GM21576 (cell line): ENCODE results near the gene PPP1R3D.
"Not testable (repeated sequence)": the region's sequence is repeated elsewhere in the genome, so short reads cannot be mapped to it uniquely, and the experiment has no call there.

Source experiments
- ATAC-seq: cut with Tn5 transposase; IDR thresholded peaks from one replicate; pipeline ENCODE4 v1.9.1; 2021; ENCODE audit warnings: mild to moderate bottlenecking, moderate library complexity; ENCODE audit not compliant: unreplicated experiment

Gene PPP1R3D

DNA sequence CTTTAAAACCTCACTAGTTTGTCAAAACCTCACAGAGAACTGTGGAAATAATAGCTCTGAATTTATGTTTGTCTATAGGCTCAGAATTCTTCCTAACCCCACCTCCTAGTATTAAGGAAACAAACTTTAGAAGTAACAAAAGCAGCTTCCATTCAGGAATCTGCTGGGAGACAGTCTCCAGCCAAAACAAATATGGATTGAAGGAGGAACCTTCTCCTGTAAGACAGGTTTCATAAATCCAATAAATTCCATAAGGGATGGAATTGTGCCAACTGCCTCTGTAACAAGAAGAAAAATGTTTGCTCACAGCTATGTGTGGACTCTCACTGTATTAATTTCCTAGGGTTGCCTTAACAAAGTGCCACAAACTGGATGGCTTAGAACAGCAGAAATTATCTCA, 14.2 kb downstream of the PPP1R3D start:
- ATAC-seq: no peak

DNA sequence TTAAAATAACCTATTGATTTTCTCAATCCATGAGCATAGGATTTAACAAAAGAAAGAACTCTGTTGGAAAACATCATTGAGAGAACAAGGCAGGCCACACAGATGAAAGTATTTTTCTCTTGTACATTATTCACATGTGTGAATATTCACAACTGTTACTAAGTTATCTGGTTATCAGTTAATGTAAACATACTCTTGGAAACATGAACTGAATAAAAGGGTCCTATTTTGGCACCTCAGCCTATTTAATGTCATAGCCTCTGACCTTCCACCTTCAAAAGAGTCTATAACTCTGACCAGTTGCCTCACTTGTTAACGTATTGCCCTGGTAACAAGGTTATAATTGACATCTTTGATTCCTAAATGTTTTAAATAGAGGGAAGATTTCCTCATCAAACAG, 14.7 kb downstream of the PPP1R3D start:
- ATAC-seq: no peak

DNA sequence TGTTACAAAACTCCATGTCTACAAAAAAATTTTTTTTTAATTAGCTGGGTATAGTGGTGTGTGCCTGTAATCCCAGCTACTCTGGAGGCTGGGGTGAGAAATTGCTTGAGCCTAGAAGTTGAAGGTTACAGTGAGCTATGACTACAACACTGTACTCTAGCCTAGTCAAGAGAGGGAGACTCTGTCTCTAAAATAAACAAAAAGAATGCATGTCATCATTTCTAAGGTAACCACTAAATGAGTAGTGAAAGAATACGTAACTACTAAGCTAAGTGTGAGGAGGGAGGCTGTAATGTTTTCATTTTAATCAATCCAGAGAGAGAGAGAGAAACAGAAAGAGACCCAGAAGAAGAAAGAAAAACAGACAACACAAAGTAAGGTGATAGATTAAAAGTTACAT, 16.6 kb downstream of the PPP1R3D start:
- no peak for ATAC-seq

DNA sequence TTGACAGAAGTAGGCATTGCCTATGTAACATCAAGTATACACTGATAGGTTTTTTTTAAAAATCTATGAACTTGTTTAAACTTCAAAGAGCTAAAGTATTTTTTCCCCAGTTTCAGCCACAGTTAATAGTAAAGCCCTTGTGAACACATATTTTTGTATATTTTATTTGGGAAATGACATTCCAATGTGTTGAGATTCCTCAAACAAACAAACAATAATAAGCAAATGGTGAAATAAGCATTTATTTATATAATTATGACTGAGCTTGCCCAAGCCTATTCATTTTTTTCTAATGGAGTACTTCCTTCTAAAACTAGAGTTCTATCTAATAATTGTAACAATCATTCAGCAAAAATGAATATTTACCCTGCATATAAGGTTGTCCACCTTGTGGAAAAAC, 19.2 kb downstream of the PPP1R3D start:
- ATAC-seq: no peak

DNA sequence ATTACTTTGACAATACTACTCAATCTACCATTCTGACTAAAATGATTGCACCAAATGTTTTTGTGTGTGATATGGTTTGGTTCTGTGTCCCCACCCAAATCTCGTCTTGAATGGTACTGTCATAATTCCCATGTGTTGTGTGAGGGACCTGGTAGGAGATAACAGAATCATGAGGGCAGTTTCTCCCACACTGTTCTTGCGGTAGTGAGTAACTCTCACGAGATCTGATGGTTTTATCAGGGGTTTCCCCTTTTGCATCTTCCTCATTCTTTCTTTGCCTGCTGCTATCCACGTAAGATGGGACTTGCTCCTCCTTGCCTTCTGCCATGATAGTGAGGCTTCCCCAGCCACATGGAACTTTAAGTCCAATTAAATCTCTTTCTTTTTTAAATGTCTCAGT, 27.5 kb downstream of the PPP1R3D start:
- ATAC-seq: no peak

DNA sequence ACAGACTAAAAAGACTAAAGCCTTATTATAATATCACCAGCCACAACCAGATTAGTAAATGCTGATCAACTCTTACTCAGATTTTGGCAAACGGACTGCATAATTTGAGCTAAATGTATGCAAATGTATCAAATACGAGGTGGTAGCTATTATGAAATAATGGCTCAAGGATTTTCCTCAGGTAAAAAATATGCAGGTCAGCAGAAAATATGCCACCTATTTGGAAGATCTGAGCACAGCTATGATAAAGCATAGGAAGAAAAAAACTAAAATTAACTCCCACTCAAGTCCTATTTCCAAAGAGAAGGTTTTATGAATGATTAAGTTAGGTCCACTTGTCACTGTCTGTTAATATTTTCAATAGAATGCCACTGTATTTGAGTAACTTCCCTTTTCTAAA, 29.1 kb downstream of the PPP1R3D start:
- no peak for ATAC-seq

DNA sequence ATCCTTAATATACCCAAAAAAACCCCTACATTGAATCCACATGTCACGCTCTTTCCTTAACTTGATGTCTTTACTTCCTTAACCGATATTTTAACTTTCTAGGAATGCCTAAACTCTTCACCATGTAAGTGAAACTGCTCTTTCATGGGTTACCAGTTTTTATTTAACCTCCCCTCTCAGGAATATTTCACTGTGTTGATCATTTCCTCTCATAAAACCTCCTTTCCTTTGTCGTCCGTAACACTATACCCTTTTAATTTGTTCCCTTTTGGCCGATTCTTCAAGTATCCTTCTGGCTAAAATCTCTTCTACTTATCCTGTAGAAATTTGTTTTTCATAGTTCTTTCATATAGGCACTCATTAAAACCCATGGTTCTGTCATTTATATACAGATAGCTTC, 31.2 kb downstream of the PPP1R3D start:
- no peak for ATAC-seq

DNA sequence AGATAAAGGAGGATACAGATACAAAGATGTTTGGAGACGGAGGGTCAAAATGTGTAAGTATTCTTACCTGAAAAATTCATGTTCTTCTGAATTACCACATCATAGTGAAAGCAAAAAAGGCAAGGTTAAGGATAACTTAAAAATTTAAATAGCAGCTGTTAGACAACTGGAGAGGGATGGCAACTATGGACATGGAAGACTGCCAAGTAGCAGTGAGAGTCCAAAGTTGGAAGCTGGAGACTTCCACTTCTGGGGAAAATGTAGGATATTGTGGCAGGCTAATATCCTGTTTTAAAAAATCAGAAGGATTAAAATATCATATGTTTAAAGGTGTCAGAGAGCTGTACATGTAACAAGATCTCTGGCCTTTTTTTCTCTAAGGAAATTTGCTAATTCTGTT, 36.5 kb downstream of the PPP1R3D start:
- ATAC-seq: no peak

DNA sequence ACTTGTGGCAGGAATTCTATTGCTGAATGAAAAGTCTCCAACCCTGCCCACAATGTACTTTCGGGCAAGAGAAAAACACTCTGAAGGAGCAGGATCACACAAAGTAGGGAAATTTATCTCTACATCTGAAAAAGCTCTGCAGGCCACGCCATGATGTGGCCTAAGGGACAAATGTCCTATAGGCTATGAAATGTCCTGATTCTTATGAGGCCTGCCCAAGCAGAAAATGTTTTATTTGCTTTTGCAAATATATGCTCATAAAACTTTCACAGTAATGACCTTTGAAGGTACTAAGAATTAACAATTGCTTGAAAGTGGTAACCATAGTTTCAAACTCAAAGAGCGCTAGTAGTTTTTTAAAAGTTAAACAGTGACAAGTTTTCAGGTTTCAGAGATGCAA, 37.6 kb downstream of the PPP1R3D start:
- no peak for ATAC-seq

DNA sequence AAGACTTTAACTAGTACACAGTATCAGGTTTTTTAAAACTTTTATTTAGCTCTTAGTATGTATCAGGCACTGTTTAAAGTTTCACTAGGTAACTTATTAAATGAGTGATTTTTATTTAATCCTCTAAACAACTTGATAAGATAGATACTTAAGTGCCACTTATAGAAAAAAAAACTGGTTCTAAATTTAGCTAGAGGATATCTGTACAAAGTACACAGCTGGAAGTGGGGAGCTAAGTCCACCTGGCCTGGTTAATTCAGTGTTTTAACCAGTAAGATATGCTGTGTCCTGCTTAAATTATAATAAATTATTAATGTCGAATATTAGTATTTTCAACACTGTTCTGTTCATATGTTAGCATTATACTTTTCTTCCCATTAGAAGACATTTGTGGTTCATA, 44.2 kb downstream of the PPP1R3D start:
- ATAC-seq: no peak

DNA sequence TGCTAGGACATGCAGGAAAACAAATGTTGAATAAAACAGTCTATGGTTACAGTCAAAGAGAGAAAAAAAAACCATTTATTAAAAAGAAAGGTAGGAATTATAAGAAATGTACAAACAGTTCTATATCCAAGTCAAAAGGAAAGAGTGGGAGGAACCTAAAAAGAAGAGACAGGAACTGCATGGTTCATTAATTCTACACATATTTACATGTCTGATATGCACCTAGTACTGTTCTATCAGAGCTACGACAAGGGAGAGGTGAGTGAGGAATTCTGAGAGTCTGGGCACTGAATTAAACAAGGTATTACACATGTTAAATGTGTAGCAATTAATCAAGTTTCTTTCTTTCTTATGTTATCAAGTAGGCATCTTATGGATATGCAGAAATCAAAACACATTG, 48.5 kb downstream of the PPP1R3D start:
- ATAC-seq: no peak

DNA sequence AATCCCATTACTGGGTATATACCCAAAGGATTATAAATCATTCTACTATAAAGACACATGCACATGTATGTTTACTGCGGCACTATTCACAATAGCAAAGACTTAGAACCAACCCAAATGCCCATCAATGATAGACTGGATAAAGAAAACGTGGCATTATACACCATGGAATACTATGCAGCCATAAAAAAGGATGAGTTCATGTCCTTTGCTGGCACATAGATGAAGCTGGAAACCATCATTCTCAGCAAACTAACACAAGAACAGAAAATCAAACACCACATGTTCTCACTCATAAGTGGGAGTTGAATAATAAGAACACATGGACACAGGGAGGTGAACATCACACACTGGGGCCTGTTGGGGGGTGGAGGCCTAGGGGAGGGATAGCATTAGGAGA, 50.1 kb downstream of the PPP1R3D start:
- ATAC-seq: not testable (repeated sequence)

DNA sequence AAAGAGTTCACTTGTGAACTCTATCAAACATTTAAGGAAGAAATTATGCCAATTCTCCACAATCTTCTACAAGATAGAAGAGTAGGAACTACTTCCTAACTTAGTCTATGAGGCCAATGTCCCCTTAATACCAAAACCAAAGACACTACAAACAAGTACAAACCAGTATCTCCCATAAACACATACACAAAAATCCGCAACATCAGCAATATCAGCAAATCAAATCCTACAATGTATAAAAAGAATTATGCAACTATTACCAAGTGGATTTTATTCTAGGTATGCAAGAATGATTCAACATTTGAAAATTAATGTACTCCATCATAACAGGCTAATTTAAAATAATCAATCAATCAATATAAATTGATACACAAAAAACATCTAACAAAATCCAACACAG, 52.1 kb downstream of the PPP1R3D start:
- no peak for ATAC-seq
